Lower leg skin (tissue), 3 donors: ENCODE measurements around the gene DOCK10.

ENCODE experiments used
- CTCF ChIP-seq, 3 donors: fragments of 450-650 bp; IDR thresholded peaks; one replicate each; pipeline ENCODE4 v1.5.1; 2016; ENCODE audit warnings: antibody characterized with exemption in 3 of 3, mild to moderate bottlenecking in 3 of 3, moderate library complexity in 2 of 3
- POLR2A ChIP-seq, 2 donors: fragments of 450-650 bp; IDR thresholded peaks; one replicate each; pipeline ENCODE4 v1.6.1; 2016 to 2017; ENCODE audit warnings: antibody characterized with exemption in 2 of 2, mild to moderate bottlenecking in 1 of 2, moderate library complexity in 1 of 2

GRCh38 chr2:224757934-224758548 is 284.2 kb downstream of the DOCK10 start:
- TF ChIP-seq CTCF (IDR thresholded peaks at IDR 0.05) (no peak), POLR2A (IDR thresholded peaks at IDR 0.05) (no peak)
